Uterus (tissue), 4 donors: ENCODE measurements around the gene DUSP22. TPM values are rescaled to one million over a fixed set of nuclear protein-coding genes. Genes with fewer than 3 reads are reported as not detected.

Experiments used
- DNase-seq, 2 donors: peaks; one replicate each; pipeline ENCODE4 v3.0.0-alpha.2; 2019 to 2020
- H3K27ac ChIP-seq, 2 donors: fragments of 200-600 bp; sonication (generic); 1 replicate in 1 of 2; 2 replicates in 1 of 2; pipeline ENCODE4 v1.5.1; 2016 to 2018
- H3K27me3 ChIP-seq, 2 donors: fragments of 200-600 bp; sonication (generic); one replicate each; pipeline ENCODE4 v1.5.1; 2018 to 2019; ENCODE audit warnings: control low read depth in 1 of 2
- H3K36me3 ChIP-seq, 2 donors: fragments of 200-600 bp; sonication (generic); one replicate each; pipeline ENCODE4 v1.5.1; 2019; ENCODE audit warnings: control low read depth in 1 of 2
- H3K4me1 ChIP-seq, 2 donors: fragments of 200-600 bp; sonication (generic); one replicate each; pipeline ENCODE4 v1.5.1; 2018 to 2019; ENCODE audit warnings: control low read depth in 1 of 2
- H3K4me3 ChIP-seq, 2 donors: fragments of 200-600 bp; sonication (generic); 1 replicate in 1 of 2; 2 replicates in 1 of 2; pipeline ENCODE4 v1.5.1; 2018 to 2019; ENCODE audit warnings: mild to moderate bottlenecking in 1 of 2
- H3K9me3 ChIP-seq, 2 donors: fragments of 200-600 bp; sonication (generic); one replicate each; pipeline ENCODE4 v1.5.1; 2019; ENCODE audit warnings: control low read depth in 1 of 2
- CTCF ChIP-seq, 4 experiments: fragments of 200-600 bp in 2 of 4; fragments of 450-650 bp in 2 of 4; sonication (generic) in 2 of 4; IDR thresholded peaks; one replicate each; pipeline ENCODE4 v1.5.1; 2016 to 2019; ENCODE audit warnings: antibody characterized with exemption in 4 of 4, mild to moderate bottlenecking in 2 of 4, moderate library complexity in 1 of 4
- POLR2A ChIP-seq, 2 donors: fragments of 450-650 bp; IDR thresholded peaks; one replicate each; pipeline ENCODE4 v1.6.1; 2016; ENCODE audit warnings: antibody characterized with exemption in 2 of 2, mild to moderate bottlenecking in 1 of 2, moderate library complexity in 1 of 2
- intact Hi-C: fragments of 100-400 bp; cut with DNase I; formaldehyde crosslinking; loops from one replicate; pipeline ENCODE4 v1.15.1; 2023; ENCODE audit warnings: low total_unique reads
- total RNA-seq, 4 donors: library from RNA; depleted of rRNA in 3 of 4; stranded (reverse); fragments of >200 nt in 3 of 4; gene quantifications; one replicate each; pipeline versions ENCODE4 v1.1.0 to v1.2.4, GENCODE V29; 2014 to 2023
- donor health status: DM: yes; HTN: yes; CAD: no.

The DUSP22 gene
- total RNA-seq, 4 donors from 2014 or later = 22.8 to 78.5 (median 46.0) TPM

GRCh38 chr6:350371-350770, 58.1 kb downstream of the DUSP22 start:
- Histone ChIP-seq H3K36me3 (no peaks in the 10 kb centered on the region), H3K9me3 (no peaks in the 10 kb centered on the region), H3K27me3 (no peaks in the 10 kb centered on the region), H3K4me3 (no peak overlapping the region), H3K4me1 (no peaks in the 10 kb centered on the region), H3K27ac (no peak overlapping the region)
- DNase-seq = no peak
- TF ChIP-seq CTCF (IDR thresholded peaks at IDR 0.05) (no peak), POLR2A (IDR thresholded peaks at IDR 0.05) (no peak)
- intact Hi-C loops = no loop called here

GRCh38 chr6:351011-351866, 59.0 kb downstream of the DUSP22 start:
- Histone ChIP-seq H3K27me3 (no peaks in the 10 kb centered on the region), H3K4me1 (no peaks in the 10 kb centered on the region), H3K36me3 (no peaks in the 10 kb centered on the region), H3K9me3 (no peaks in the 10 kb centered on the region), H3K4me3 (no peak overlapping the region), H3K27ac (no peak overlapping the region)
- intact Hi-C loops = no loop called here
- no peak for DNase-seq
- TF ChIP-seq CTCF (IDR thresholded peaks at IDR 0.05) (no peak), POLR2A (IDR thresholded peaks at IDR 0.05) (no peak)

- no peaks in the 10 kb centered on the region for H3K36me3 ChIP-seq
- H3K27me3 ChIP-seq = no peaks in the 10 kb centered on the region
- no peak overlapping the region for H3K27ac ChIP-seq
- TF ChIP-seq CTCF (IDR thresholded peaks at IDR 0.05) (no peak), POLR2A (IDR thresholded peaks at IDR 0.05) (no peak)
- no peaks in the 10 kb centered on the region for H3K4me1 ChIP-seq
- no peak overlapping the region for H3K4me3 ChIP-seq
- H3K9me3 ChIP-seq = no peaks in the 10 kb centered on the region
- DNase-seq = no peak
- intact Hi-C loops = no loop called here
Measured at GRCh38 chr6:351867-352289, 59.6 kb downstream of the DUSP22 start.

GRCh38 chr6:352474-352873, 60.2 kb downstream of the DUSP22 start:
- H3K4me3 ChIP-seq = no peak overlapping the region
- no peaks in the 10 kb centered on the region for H3K36me3 ChIP-seq
- H3K9me3 ChIP-seq = no peaks in the 10 kb centered on the region
- no peak overlapping the region for H3K27ac ChIP-seq
- no peak for DNase-seq
- TF ChIP-seq POLR2A (IDR thresholded peaks at IDR 0.05) (no peak), CTCF (IDR thresholded peaks at IDR 0.05) (no peak)
- intact Hi-C loops = no loop called here
- H3K27me3 ChIP-seq = no peaks in the 10 kb centered on the region
- no peaks in the 10 kb centered on the region for H3K4me1 ChIP-seq

GRCh38 chr6:352896-353470, 60.7 kb downstream of the DUSP22 start:
- DNase-seq = no peak
- no peak overlapping the region for H3K4me3 ChIP-seq
- intact Hi-C loops = no loop called here
- no peak for TF ChIP-seq POLR2A (IDR thresholded peaks at IDR 0.05)
- TF ChIP-seq CTCF (IDR thresholded peaks at IDR 0.05) = no peak
- H3K9me3 ChIP-seq = no peaks in the 10 kb centered on the region
- H3K27ac ChIP-seq = no peak overlapping the region
- H3K4me1 ChIP-seq = no peaks in the 10 kb centered on the region
- H3K27me3 ChIP-seq = no peaks in the 10 kb centered on the region
- no peaks in the 10 kb centered on the region for H3K36me3 ChIP-seq
